IMR-90 (cell line): ENCODE results near the gene CD84.
"Not testable (repeated sequence)": the region's sequence is repeated elsewhere in the genome, so short reads cannot be mapped to it uniquely, and the experiment has no call there.

ENCODE experiments used
- BHLHE40 ChIP-seq: fragments of 150-350 bp; IDR thresholded peaks from 2 replicates; pipeline ENCODE4 v1.6.1; 2016; ENCODE audit warnings: mild to moderate bottlenecking, low read depth, low read length
- CTCF ChIP-seq: conservative IDR thresholded peaks from 2 replicates; pipeline ENCODE4 v1.5.1; 2012; ENCODE audit warnings: mild to moderate bottlenecking, low read depth, low read length, improper control_type of control experiment
- FOS ChIP-seq: fragments of 150-350 bp; IDR thresholded peaks from 2 replicates; pipeline ENCODE4 v1.6.1; 2016; ENCODE audit warnings: low read depth, low read length
- MAZ ChIP-seq: IDR thresholded peaks from 2 replicates; pipeline ENCODE4 v1.6.1; 2012; ENCODE audit warnings: low read depth, mild to moderate bottlenecking, low read length, improper control_type of control experiment, moderate library complexity, borderline replicate concordance
- NFE2L2 ChIP-seq: fragments of 150-350 bp; IDR thresholded peaks from 2 replicates; pipeline ENCODE4 v1.6.1; 2016; ENCODE audit warnings: low read depth, mild to moderate bottlenecking, low read length
- POLR2A ChIP-seq: IDR thresholded peaks from 2 replicates; pipeline ENCODE4 v1.6.1; 2012; ENCODE audit warnings: mild to moderate bottlenecking, low read depth, low read length
- RAD21 ChIP-seq: IDR thresholded peaks from 2 replicates; pipeline ENCODE4 v1.6.1; 2012; ENCODE audit warnings: low read length, improper control_type of control experiment
- RCOR1 ChIP-seq: IDR thresholded peaks from 2 replicates; pipeline ENCODE4 v1.6.1; 2012; ENCODE audit warnings: mild to moderate bottlenecking, low read length, improper control_type of control experiment; ENCODE audit not compliant: insufficient replicate concordance

DNA sequence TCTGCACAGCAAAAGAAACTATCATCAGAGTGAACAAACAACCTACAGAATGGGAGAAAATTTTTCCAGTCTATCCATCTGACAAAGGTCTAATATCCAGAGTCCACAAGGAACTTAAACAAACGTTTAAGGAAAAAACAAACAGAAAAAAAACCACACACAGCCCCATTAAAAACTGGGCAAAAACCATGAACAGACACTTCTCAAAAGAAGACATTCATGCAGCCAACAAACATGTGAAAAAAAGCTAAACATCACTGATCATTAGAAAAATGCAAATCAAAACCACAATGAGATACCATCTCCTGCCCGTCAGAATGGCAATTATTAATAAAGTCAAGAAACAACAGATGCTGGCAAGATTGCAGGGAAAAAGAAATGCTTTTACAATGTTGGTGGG is 16.6 kb downstream of the CD84 start:
- not testable (repeated sequence) for TF ChIP-seq CTCF, RCOR1, FOS, RAD21, NFE2L2, POLR2A, BHLHE40, MAZ
